Right atrium auricular region (tissue), 2 donors: ENCODE results near the gene PFAS. TPM values are rescaled to one million over a fixed set of nuclear protein-coding genes. Genes with fewer than 3 reads are reported as not detected.

Experiments
- DNase-seq: peaks from one replicate; pipeline ENCODE4 v3.0.0-alpha.2; 2019; ENCODE audit warnings: low spot score
- H3K27ac ChIP-seq, 2 donors: fragments of 200-600 bp; sonication (generic); 1 replicate in 1 of 2; 2 replicates in 1 of 2; pipeline ENCODE4 v1.5.1; 2016 to 2019
- H3K27me3 ChIP-seq, 2 donors: fragments of 200-600 bp; sonication (generic); one replicate each; pipeline versions ENCODE4 v1.5.1 to v1.6.0; 2017 to 2019
- H3K36me3 ChIP-seq: fragments of 200-600 bp; sonication (generic); one replicate; pipeline ENCODE4 v1.5.1; 2016
- H3K4me1 ChIP-seq, 2 donors: fragments of 200-600 bp; sonication (generic); one replicate each; pipeline versions ENCODE4 v1.5.1 to v1.6.0; 2017 to 2019
- H3K4me3 ChIP-seq, 2 donors: fragments of 200-600 bp; sonication (generic); 1 replicate in 1 of 2; 2 replicates in 1 of 2; pipeline ENCODE4 v1.5.1; 2017 to 2019; ENCODE audit warnings: mild to moderate bottlenecking in 1 of 2, moderate library complexity in 1 of 2
- H3K9me3 ChIP-seq, 2 donors: fragments of 200-600 bp; sonication (generic); one replicate each; pipeline ENCODE4 v1.5.1; 2019
- total RNA-seq, 2 donors: library from RNA; depleted of rRNA; stranded (reverse); fragments of >200 nt; gene quantifications; one replicate each; pipeline ENCODE4 v1.1.0, GENCODE V29; 2016
- TF ChIP-seq, protein P1 (sequence below), 2 donors: fragments of 200-600 bp; sonication (generic); IDR thresholded peaks; one replicate each; pipeline ENCODE4 v1.5.1; 2019; ENCODE audit warnings: antibody characterized with exemption in 2 of 2

PFAS gene, protein sequence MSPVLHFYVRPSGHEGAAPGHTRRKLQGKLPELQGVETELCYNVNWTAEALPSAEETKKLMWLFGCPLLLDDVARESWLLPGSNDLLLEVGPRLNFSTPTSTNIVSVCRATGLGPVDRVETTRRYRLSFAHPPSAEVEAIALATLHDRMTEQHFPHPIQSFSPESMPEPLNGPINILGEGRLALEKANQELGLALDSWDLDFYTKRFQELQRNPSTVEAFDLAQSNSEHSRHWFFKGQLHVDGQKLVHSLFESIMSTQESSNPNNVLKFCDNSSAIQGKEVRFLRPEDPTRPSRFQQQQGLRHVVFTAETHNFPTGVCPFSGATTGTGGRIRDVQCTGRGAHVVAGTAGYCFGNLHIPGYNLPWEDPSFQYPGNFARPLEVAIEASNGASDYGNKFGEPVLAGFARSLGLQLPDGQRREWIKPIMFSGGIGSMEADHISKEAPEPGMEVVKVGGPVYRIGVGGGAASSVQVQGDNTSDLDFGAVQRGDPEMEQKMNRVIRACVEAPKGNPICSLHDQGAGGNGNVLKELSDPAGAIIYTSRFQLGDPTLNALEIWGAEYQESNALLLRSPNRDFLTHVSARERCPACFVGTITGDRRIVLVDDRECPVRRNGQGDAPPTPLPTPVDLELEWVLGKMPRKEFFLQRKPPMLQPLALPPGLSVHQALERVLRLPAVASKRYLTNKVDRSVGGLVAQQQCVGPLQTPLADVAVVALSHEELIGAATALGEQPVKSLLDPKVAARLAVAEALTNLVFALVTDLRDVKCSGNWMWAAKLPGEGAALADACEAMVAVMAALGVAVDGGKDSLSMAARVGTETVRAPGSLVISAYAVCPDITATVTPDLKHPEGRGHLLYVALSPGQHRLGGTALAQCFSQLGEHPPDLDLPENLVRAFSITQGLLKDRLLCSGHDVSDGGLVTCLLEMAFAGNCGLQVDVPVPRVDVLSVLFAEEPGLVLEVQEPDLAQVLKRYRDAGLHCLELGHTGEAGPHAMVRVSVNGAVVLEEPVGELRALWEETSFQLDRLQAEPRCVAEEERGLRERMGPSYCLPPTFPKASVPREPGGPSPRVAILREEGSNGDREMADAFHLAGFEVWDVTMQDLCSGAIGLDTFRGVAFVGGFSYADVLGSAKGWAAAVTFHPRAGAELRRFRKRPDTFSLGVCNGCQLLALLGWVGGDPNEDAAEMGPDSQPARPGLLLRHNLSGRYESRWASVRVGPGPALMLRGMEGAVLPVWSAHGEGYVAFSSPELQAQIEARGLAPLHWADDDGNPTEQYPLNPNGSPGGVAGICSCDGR (N-terminal part only)
- 1 to 10 TPM; 4.4 to 5.3 TPM for total RNA-seq

DNA sequence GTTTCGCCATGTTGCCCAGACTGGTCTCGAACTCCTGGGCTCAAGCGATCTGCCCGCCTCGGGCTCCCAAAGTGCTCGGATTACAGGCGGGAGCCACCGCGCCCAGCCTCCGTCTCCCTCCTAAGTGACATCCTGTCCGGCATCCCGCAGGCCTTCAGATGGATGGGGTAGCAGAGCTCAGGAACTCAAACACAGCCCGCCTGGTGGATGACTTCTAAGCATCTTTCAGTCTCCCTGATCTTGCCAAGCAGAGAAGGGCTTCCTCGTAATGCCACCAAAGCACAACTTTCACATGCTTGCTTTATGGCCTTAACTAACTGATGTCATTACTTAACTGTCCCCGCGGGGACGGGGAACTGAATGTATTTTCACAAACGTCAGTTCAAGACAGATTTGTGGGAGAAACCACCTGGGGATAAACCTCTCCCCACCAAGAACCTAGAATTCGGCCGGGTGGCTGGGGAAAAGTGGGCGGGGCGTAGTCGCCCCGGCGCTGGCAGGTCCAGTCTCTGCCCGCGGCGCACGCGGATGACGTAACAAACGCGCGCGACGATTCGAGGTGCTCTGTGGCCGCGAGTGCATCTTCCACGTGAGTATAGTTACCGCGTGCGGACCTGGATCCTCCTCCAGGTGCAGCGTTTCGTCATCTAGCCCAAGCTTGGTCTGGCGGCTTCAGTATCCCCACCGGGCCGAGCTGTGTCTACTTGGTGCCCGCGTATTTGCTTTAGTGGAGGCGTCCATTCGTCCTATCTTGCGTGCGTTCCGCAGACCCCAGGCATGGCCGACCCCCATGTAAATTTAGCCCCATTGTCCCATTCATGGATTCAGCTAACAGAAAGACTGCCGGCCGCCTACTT lies at the start of gene PFAS:
Gene PFAS (plus strand): TSS at position 539 of the 857 bp plus-strand sequence. CDS start 4,649 bp downstream, outside the sequence.
- H3K4me3 ChIP-seq: peak within 1 kb of the TSS; percentile 69 to 72

DNA sequence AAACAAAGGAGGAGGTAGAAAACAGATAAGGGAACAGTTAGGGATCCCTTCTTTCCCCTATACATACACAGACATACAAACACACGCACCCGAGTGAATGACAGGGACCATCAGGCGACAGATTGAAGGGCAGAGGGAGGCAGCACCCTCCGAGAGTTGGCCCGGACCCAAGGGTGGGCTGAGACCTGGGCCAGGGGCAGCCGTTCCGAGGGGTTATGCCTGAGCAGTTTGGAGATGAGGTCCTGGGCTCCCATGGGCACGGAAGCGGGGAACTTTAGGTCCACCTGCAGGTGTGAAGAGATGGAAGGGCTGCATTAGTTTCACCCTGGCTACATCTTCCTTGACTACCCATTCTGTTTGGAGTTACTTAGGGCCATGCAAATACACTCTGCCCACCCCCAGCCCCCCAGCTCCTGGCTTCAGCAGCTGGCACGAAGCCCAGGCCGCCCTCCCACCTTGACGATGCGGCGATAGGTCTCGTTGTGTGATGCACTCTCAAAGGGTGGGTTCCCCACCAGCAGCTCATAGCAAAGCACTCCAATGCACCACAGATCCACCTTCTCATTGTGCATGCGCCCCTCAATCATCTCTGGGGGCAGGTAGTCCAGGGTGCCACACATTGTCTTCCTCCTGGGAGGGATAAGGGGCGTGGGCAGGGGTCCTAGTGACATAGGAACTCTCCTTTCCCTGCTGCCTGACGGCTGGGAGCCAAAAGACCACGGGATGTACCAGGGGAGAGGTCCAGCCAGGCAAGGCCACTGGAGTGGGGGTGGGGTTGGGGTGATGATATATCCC lies 44.1 kb upstream of the PFAS start:
- Histone ChIP-seq H3K27ac (no peak overlapping the region), H3K36me3 (no peaks in the 10 kb centered on the region), H3K27me3 (no peaks in the 10 kb centered on the region), H3K4me1 (peaks cover 0 to 7% of the 10 kb centered on the region in 2 donors), H3K4me3 (no peak overlapping the region), H3K9me3 (no peaks in the 10 kb centered on the region)
- no peak for DNase-seq
- TF ChIP-seq, protein P1, sequence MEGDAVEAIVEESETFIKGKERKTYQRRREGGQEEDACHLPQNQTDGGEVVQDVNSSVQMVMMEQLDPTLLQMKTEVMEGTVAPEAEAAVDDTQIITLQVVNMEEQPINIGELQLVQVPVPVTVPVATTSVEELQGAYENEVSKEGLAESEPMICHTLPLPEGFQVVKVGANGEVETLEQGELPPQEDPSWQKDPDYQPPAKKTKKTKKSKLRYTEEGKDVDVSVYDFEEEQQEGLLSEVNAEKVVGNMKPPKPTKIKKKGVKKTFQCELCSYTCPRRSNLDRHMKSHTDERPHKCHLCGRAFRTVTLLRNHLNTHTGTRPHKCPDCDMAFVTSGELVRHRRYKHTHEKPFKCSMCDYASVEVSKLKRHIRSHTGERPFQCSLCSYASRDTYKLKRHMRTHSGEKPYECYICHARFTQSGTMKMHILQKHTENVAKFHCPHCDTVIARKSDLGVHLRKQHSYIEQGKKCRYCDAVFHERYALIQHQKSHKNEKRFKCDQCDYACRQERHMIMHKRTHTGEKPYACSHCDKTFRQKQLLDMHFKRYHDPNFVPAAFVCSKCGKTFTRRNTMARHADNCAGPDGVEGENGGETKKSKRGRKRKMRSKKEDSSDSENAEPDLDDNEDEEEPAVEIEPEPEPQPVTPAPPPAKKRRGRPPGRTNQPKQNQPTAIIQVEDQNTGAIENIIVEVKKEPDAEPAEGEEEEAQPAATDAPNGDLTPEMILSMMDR (IDR thresholded peaks at IDR 0.05): no peak

More for the DNA sequence above, at the start of gene PFAS:
- Histone ChIP-seq H3K27me3 (no peaks in the 10 kb centered on the region), H3K4me1 (peaks cover 0 to 18% of the 10 kb centered on the region in 2 donors), H3K27ac (peak within 1 kb of the TSS; percentile 97 to 98), H3K36me3 (peaks cover 7% of the 10 kb centered on the region), H3K9me3 (no peaks in the 10 kb centered on the region)
- TF ChIP-seq, protein P1 (IDR thresholded peaks at IDR 0.05): no peak
- peak; percentile 96 for DNase-seq

DNA sequence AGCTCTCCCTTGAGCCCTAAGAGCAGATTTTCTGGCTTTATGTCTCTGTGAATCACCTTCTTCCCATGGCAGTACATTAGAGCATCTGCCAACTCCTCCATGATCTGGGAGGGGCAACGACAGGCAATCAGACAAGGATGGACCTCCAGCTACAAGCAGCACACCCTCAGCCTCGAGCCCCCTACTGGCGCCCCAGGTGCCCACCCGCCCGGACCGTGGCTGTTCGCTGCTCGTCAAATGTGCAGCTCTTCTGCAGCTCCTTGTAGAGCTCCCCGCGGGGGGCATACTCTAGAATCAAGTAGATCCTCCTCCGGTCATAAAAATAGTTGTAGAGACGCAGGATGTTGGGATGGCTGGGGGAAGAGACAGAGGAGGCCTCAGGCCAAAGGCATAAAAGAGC lies 42.6 kb upstream of the PFAS start:
- H3K4me3 ChIP-seq: no peak overlapping the region
- TF ChIP-seq, protein P1 (IDR thresholded peaks at IDR 0.05): no peak

DNA sequence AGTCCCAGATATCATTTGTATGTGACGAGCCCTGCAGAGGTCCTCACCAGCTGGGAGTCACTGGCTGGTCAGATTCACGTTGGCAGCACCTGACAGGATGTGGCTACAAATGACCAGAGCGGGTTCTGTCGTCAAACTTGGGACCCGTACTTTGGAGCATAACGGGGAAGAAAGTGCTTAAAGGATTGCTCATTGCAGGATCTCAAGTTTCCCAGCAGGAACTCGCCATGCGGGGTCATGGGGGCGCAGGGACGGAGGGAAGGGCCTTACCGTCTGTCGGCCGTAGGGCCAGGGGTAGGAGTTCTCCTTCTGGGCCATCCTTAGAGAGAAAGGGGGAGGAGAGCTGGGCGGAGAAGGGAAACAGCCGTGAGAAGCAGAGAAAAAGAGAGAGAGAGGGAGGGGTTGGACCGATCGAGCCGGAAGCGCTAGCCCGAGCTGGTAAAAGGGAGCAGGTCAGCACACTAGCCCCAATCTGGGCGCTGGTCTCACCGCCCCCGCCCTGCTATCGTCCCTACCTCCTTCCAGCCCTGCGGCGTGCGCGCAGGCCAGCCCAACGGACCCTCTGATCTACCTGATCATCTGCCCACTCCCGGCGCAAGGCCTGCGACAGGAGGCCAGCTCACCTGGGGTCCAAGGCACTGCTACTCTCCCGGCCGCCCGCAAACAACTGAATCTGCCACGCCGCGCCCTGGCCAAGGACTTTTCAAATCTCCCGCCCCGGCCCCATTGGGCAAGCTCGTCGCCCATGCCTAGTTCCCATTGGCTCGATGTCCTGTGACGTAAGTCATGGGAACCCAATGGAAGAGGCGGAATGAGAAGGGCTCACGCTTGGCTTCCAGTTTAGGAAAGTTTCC lies 39.0 kb upstream of the PFAS start, which contains the start of gene AURKB:
Gene AURKB (minus strand): TSS at position 669 of the 854 bp plus-strand sequence. CDS start 351 bp downstream, at position 318.
- H3K27ac ChIP-seq: peak within 1 kb of the TSS; percentile 68 to 79
- TF ChIP-seq, protein P1 (IDR thresholded peaks at IDR 0.05): no peak

More for the DNA sequence above, 42.6 kb upstream of the PFAS start:
- Histone ChIP-seq H3K27ac (no peak overlapping the region), H3K9me3 (no peaks in the 10 kb centered on the region), H3K27me3 (no peaks in the 10 kb centered on the region), H3K36me3 (no peaks in the 10 kb centered on the region), H3K4me1 (peaks cover 0 to 7% of the 10 kb centered on the region in 2 donors)
- DNase-seq: no peak

More for the DNA sequence above, 39.0 kb upstream of the PFAS start, which contains the start of gene AURKB:
- H3K4me1 ChIP-seq: peaks cover 0 to 7% of the 10 kb centered on the region in 2 donors
- peak within 1 kb of the TSS; percentile 49 to 61 for H3K4me3 ChIP-seq
- H3K9me3 ChIP-seq: no peaks in the 10 kb centered on the region
- peak; percentile 96 for DNase-seq
- no peaks in the 10 kb centered on the region for H3K27me3 ChIP-seq
- no peaks in the 10 kb centered on the region for H3K36me3 ChIP-seq
